HepG2 (cell line): Measurements from ENCODE around the gene NBR1. TPM values are rescaled to one million over a fixed set of nuclear protein-coding genes. Genes with fewer than 3 reads are reported as not detected.

Experiments
- ARNTL ChIP-seq: sonication (generic); formaldehyde crosslinking; IDR thresholded peaks from 2 replicates; pipeline ENCODE4 v1.4.0; 2020; ENCODE audit warnings: mild to moderate bottlenecking, missing genetic modification reagents
- ATAD3A ChIP-seq: sonication (generic); formaldehyde crosslinking; IDR thresholded peaks from 2 replicates; pipeline ENCODE4 v1.4.0; 2020; ENCODE audit warnings: missing genetic modification reagents
- HIC2 ChIP-seq: sonication (generic); formaldehyde crosslinking; IDR thresholded peaks from 2 replicates; pipeline ENCODE4 v1.9.0; 2022; ENCODE audit warnings: low read depth, missing genetic modification reagents
- KDM3A ChIP-seq: IDR thresholded peaks from 2 replicates; pipeline ENCODE4 v1.6.1; 2018; ENCODE audit warnings: low read depth, missing compliant biosample characterization
- LCORL ChIP-seq, 2 experiments: fragments of 450-650 bp in 1 of 2; sonication (generic) in 1 of 2; formaldehyde crosslinking in 1 of 2; IDR thresholded peaks; 2 replicates each; pipeline versions ENCODE4 v1.5.0 to v1.6.1; 2017 to 2020; ENCODE audit warnings: antibody characterized with exemption in 1 of 2, missing genetic modification reagents in 1 of 2
- TBX3 ChIP-seq: fragments of 450-650 bp; IDR thresholded peaks from 2 replicates; pipeline ENCODE4 v1.6.1; 2017; ENCODE audit warnings: antibody characterized with exemption, mild to moderate bottlenecking, inconsistent platforms, borderline replicate concordance
- ZBTB46 ChIP-seq: sonication (generic); formaldehyde crosslinking; IDR thresholded peaks from 2 replicates; pipeline ENCODE4 v1.4.0; 2020; ENCODE audit warnings: mild to moderate bottlenecking, missing genetic modification reagents, borderline replicate concordance
- ZNF350 ChIP-seq: sonication (generic); formaldehyde crosslinking; IDR thresholded peaks from 2 replicates; pipeline ENCODE4 v1.4.0; 2020; ENCODE audit warnings: mild to moderate bottlenecking, low read depth, missing genetic modification reagents, borderline replicate concordance
- ZNF441 ChIP-seq: sonication (generic); formaldehyde crosslinking; IDR thresholded peaks from 2 replicates; pipeline ENCODE4 v1.7.0; 2021; ENCODE audit warnings: missing genetic modification reagents, borderline replicate concordance
- polyA plus RNA-seq, 8 experiments: library from polyadenylated mRNA; depleted of rRNA in 3 of 8; stranded (reverse) in 7 of 8; unstranded in 1 of 8; fragments of >200 nt; fragmentation: Illumina TruSeq in 4 of 8; extraction: Trizol in 4 of 8; gene quantifications; 2 replicates each; pipeline versions ENCODE4 v1.2.1 to v1.2.3, GENCODE V29; 2011 to 2016; ENCODE audit warnings: low read depth in 4 of 8, missing spikeins in 1 of 8, mixed read lengths in 1 of 8; ENCODE audit not compliant: insufficient read depth in 1 of 8
- total RNA-seq, 5 experiments: library from RNA; depleted of rRNA; stranded (reverse); fragments of >200 nt; fragmentation: Illumina TruSeq; extraction: Trizol; gene quantifications; 2 replicates each; pipeline ENCODE4 v1.2.3, GENCODE V29; 2016; ENCODE audit warnings: low read depth in 1 of 5
- TF ChIP-seq, protein P1 (sequence below): sonication (generic); formaldehyde crosslinking; IDR thresholded peaks from 2 replicates; pipeline ENCODE4 v1.5.1; 2020; ENCODE audit warnings: missing genetic modification reagents, mild to moderate bottlenecking, borderline replicate concordance
- TF ChIP-seq, protein P2 (sequence below): sonication (generic); formaldehyde crosslinking; IDR thresholded peaks from 2 replicates; pipeline ENCODE4 v1.4.0; 2020; ENCODE audit warnings: missing genetic modification reagents
- TF ChIP-seq, protein P3 (sequence below): fragments of 450-650 bp; IDR thresholded peaks from 2 replicates; pipeline ENCODE4 v1.6.1; 2017
- TF ChIP-seq, protein P4 (sequence below): sonication (generic); formaldehyde crosslinking; IDR thresholded peaks from 2 replicates; pipeline ENCODE4 v1.4.0; 2020; ENCODE audit warnings: mild to moderate bottlenecking, missing genetic modification reagents
- TF ChIP-seq, protein P5 (sequence below): sonication (generic); formaldehyde crosslinking; IDR thresholded peaks from 2 replicates; pipeline ENCODE4 v1.4.0; 2020; ENCODE audit warnings: mild to moderate bottlenecking, low read depth, missing genetic modification reagents

NBR1 gene
- total and polyA plus RNA-seq, 2 of the 13 experiments (the other 11 are each of a cell fraction or from before 2014, with no cell fraction given), result 51.7 to 121 TPM

- TF ChIP-seq, protein P1, sequence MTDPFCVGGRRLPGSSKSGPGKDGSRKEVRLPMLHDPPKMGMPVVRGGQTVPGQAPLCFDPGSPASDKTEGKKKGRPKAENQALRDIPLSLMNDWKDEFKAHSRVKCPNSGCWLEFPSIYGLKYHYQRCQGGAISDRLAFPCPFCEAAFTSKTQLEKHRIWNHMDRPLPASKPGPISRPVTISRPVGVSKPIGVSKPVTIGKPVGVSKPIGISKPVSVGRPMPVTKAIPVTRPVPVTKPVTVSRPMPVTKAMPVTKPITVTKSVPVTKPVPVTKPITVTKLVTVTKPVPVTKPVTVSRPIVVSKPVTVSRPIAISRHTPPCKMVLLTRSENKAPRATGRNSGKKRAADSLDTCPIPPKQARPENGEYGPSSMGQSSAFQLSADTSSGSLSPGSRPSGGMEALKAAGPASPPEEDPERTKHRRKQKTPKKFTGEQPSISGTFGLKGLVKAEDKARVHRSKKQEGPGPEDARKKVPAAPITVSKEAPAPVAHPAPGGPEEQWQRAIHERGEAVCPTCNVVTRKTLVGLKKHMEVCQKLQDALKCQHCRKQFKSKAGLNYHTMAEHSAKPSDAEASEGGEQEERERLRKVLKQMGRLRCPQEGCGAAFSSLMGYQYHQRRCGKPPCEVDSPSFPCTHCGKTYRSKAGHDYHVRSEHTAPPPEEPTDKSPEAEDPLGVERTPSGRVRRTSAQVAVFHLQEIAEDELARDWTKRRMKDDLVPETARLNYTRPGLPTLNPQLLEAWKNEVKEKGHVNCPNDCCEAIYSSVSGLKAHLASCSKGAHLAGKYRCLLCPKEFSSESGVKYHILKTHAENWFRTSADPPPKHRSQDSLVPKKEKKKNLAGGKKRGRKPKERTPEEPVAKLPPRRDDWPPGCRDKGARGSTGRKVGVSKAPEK, result no peak
- TF ChIP-seq ZNF441 (0 out of 2 replicates have a peak, but pooled peaks have one; percentile 58), ZBTB46 (CRISPR knock-in tag) (no peak), KDM3A (CRISPR knock-in tag) (no peak), TBX3 (peak; percentile 88), ARNTL (CRISPR knock-in tag) (peak; percentile 93), ATAD3A (CRISPR knock-in tag) (no peak), ZNF350 (CRISPR knock-in tag) (peak; percentile 91), HIC2 (CRISPR knock-in tag) (peak; percentile 68), LCORL (IDR thresholded peaks at IDR 0.05) (peak; percentile 72; the same call in 1 of the 2 replicates), LCORL (CRISPR knock-in tag; IDR thresholded peaks at IDR 0.05) (peak; percentile 85)
- TF ChIP-seq, protein P2, sequence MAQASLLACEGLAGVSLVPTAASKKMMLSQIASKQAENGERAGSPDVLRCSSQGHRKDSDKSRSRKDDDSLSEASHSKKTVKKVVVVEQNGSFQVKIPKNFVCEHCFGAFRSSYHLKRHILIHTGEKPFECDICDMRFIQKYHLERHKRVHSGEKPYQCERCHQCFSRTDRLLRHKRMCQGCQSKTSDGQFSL (CRISPR knock-in tag), result peak; percentile 93; the same call in 1 of the 2 replicates
- TF ChIP-seq, protein P3, sequence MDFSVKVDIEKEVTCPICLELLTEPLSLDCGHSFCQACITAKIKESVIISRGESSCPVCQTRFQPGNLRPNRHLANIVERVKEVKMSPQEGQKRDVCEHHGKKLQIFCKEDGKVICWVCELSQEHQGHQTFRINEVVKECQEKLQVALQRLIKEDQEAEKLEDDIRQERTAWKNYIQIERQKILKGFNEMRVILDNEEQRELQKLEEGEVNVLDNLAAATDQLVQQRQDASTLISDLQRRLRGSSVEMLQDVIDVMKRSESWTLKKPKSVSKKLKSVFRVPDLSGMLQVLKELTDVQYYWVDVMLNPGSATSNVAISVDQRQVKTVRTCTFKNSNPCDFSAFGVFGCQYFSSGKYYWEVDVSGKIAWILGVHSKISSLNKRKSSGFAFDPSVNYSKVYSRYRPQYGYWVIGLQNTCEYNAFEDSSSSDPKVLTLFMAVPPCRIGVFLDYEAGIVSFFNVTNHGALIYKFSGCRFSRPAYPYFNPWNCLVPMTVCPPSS, result no peak
- TF ChIP-seq, protein P4, sequence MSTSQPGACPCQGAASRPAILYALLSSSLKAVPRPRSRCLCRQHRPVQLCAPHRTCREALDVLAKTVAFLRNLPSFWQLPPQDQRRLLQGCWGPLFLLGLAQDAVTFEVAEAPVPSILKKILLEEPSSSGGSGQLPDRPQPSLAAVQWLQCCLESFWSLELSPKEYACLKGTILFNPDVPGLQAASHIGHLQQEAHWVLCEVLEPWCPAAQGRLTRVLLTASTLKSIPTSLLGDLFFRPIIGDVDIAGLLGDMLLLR (CRISPR knock-in tag), result no peak
- TF ChIP-seq, protein P5, sequence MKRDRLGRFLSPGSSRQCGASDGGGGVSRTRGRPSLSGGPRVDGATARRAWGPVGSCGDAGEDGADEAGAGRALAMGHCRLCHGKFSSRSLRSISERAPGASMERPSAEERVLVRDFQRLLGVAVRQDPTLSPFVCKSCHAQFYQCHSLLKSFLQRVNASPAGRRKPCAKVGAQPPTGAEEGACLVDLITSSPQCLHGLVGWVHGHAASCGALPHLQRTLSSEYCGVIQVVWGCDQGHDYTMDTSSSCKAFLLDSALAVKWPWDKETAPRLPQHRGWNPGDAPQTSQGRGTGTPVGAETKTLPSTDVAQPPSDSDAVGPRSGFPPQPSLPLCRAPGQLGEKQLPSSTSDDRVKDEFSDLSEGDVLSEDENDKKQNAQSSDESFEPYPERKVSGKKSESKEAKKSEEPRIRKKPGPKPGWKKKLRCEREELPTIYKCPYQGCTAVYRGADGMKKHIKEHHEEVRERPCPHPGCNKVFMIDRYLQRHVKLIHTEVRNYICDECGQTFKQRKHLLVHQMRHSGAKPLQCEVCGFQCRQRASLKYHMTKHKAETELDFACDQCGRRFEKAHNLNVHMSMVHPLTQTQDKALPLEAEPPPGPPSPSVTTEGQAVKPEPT (CRISPR knock-in tag), result no peak
These were observed 1.4 kb upstream of the NBR1 start (continued) for GRCh38 chr17:43169561-43170139.
